Peyer's patch (tissue), 4 donors: ENCODE results near the gene PEX16.

ENCODE experiments used
- POLR2A ChIP-seq, 2 donors: fragments of 450-650 bp; IDR thresholded peaks; one replicate each; pipeline ENCODE4 v1.5.1; 2017; ENCODE audit warnings: antibody characterized with exemption in 2 of 2, mild to moderate bottlenecking in 2 of 2, moderate library complexity in 2 of 2
- TF ChIP-seq, protein P1 (sequence below), 6 experiments: fragments of 450-650 bp in 4 of 6; fragments of 200-600 bp in 2 of 6; sonication (generic) in 1 of 6; IDR thresholded peaks; one replicate each; pipeline ENCODE4 v1.5.1; 2017 to 2019; ENCODE audit warnings: antibody characterized with exemption in 6 of 6, mild to moderate bottlenecking in 3 of 6, moderate library complexity in 1 of 6

DNA sequence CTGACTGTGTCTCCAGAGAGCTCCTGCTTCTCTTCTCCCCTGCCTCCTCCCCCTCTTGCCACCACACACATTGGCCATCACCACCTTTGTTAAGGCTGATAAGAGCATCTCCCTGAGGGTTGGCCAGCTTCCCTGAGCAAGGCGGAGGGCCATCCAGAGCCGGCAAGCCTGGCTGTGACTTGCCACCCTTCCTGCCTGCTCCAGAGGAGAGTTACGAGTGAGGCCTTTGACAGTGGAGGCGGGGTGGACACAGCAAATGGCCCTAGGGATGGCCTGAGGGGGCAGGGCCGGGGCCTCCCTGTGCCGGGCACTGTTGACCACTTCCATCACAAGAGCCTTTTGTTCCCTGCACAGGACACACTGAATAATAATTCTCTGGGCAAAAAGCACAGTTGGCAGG lies 16.1 kb downstream of the PEX16 start:
- TF ChIP-seq, protein P1, sequence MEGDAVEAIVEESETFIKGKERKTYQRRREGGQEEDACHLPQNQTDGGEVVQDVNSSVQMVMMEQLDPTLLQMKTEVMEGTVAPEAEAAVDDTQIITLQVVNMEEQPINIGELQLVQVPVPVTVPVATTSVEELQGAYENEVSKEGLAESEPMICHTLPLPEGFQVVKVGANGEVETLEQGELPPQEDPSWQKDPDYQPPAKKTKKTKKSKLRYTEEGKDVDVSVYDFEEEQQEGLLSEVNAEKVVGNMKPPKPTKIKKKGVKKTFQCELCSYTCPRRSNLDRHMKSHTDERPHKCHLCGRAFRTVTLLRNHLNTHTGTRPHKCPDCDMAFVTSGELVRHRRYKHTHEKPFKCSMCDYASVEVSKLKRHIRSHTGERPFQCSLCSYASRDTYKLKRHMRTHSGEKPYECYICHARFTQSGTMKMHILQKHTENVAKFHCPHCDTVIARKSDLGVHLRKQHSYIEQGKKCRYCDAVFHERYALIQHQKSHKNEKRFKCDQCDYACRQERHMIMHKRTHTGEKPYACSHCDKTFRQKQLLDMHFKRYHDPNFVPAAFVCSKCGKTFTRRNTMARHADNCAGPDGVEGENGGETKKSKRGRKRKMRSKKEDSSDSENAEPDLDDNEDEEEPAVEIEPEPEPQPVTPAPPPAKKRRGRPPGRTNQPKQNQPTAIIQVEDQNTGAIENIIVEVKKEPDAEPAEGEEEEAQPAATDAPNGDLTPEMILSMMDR (IDR thresholded peaks at IDR 0.05), result no peak
- no peak for TF ChIP-seq POLR2A (IDR thresholded peaks at IDR 0.05)
